ENCODE results near the gene ANKRD29.

The ANKRD29 gene

GRCh38 chr18:23693846-23694245 is 31.1 kb upstream of the ANKRD29 start:
- Histone ChIP-seq H3K27me3 (ENCODE audit: insufficient read depth, poor library complexity, severe bottlenecking) (peaks cover 42% of the 10 kb centered on the region), H3K4me3 (replicated peaks; ENCODE audit: insufficient read depth, low read length) (no peak overlapping the region), H3K27ac (replicated peaks) (no peak overlapping the region)
- DNase-seq (ENCODE audit: low read depth in 1 of 2, low spot score in 1 of 2), result no peak
- TF ChIP-seq SPI1 (IDR thresholded peaks at IDR 0.05; ENCODE audit: borderline replicate concordance, low read depth) (no peak), GABPA (IDR thresholded peaks at IDR 0.05; ENCODE audit: low read depth) (no peak), POLR2AphosphoS5 (IDR thresholded peaks at IDR 0.05; ENCODE audit: low read depth) (no peak), REST (IDR thresholded peaks at IDR 0.05; ENCODE audit: insufficient replicate concordance, low read depth) (no peak)
- TF ChIP-seq, protein P1, sequence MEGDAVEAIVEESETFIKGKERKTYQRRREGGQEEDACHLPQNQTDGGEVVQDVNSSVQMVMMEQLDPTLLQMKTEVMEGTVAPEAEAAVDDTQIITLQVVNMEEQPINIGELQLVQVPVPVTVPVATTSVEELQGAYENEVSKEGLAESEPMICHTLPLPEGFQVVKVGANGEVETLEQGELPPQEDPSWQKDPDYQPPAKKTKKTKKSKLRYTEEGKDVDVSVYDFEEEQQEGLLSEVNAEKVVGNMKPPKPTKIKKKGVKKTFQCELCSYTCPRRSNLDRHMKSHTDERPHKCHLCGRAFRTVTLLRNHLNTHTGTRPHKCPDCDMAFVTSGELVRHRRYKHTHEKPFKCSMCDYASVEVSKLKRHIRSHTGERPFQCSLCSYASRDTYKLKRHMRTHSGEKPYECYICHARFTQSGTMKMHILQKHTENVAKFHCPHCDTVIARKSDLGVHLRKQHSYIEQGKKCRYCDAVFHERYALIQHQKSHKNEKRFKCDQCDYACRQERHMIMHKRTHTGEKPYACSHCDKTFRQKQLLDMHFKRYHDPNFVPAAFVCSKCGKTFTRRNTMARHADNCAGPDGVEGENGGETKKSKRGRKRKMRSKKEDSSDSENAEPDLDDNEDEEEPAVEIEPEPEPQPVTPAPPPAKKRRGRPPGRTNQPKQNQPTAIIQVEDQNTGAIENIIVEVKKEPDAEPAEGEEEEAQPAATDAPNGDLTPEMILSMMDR (IDR thresholded peaks at IDR 0.05; ENCODE audit: insufficient read depth, low read length), result no peak

GRCh38 chr18:23690505-23691068 is 27.9 kb upstream of the ANKRD29 start:
- Histone ChIP-seq H3K4me3 (replicated peaks; ENCODE audit: insufficient read depth, low read length) (no peak overlapping the region), H3K27ac (replicated peaks) (no peak overlapping the region), H3K27me3 (ENCODE audit: insufficient read depth, poor library complexity, severe bottlenecking) (peaks cover 55% of the 10 kb centered on the region)
- no peak for DNase-seq (ENCODE audit: low read depth in 1 of 2, low spot score in 1 of 2)
- TF ChIP-seq, protein P1 (IDR thresholded peaks at IDR 0.05; ENCODE audit: insufficient read depth, low read length), result no peak
- TF ChIP-seq SPI1 (IDR thresholded peaks at IDR 0.05; ENCODE audit: borderline replicate concordance, low read depth), result no peak
- TF ChIP-seq POLR2AphosphoS5 (IDR thresholded peaks at IDR 0.05; ENCODE audit: low read depth), result no peak

- H3K27ac ChIP-seq (replicated peaks), result no peak overlapping the region
- TF ChIP-seq SPI1 (IDR thresholded peaks at IDR 0.05; ENCODE audit: borderline replicate concordance, low read depth) (no peak), GABPA (IDR thresholded peaks at IDR 0.05; ENCODE audit: low read depth) (no peak), POLR2AphosphoS5 (IDR thresholded peaks at IDR 0.05; ENCODE audit: low read depth) (no peak), REST (IDR thresholded peaks at IDR 0.05; ENCODE audit: insufficient replicate concordance, low read depth) (no peak)
- TF ChIP-seq, protein P1 (IDR thresholded peaks at IDR 0.05; ENCODE audit: insufficient read depth, low read length), result no peak
- peaks cover 55% of the 10 kb centered on the region for H3K27me3 ChIP-seq (ENCODE audit: insufficient read depth, poor library complexity, severe bottlenecking)
- H3K4me3 ChIP-seq (replicated peaks; ENCODE audit: insufficient read depth, low read length), result peak overlapping the region; percentile 35
- DNase-seq (ENCODE audit: low read depth in 1 of 2, low spot score in 1 of 2), result no peak
These were observed 27.1 kb upstream of the ANKRD29 start for GRCh38 chr18:23689616-23690504.

Measured in HL-60 (cell line).